Measurements from ENCODE around the gene SIGLEC11.
"Not testable (repeated sequence)": the region's sequence is repeated elsewhere in the genome, so short reads cannot be mapped to it uniquely, and the experiment has no call there.

SIGLEC11 gene, protein sequence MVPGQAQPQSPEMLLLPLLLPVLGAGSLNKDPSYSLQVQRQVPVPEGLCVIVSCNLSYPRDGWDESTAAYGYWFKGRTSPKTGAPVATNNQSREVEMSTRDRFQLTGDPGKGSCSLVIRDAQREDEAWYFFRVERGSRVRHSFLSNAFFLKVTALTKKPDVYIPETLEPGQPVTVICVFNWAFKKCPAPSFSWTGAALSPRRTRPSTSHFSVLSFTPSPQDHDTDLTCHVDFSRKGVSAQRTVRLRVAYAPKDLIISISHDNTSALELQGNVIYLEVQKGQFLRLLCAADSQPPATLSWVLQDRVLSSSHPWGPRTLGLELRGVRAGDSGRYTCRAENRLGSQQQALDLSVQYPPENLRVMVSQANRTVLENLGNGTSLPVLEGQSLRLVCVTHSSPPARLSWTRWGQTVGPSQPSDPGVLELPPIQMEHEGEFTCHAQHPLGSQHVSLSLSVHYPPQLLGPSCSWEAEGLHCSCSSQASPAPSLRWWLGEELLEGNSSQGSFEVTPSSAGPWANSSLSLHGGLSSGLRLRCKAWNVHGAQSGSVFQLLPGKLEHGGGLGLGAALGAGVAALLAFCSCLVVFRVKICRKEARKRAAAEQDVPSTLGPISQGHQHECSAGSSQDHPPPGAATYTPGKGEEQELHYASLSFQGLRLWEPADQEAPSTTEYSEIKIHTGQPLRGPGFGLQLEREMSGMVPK

DNA sequence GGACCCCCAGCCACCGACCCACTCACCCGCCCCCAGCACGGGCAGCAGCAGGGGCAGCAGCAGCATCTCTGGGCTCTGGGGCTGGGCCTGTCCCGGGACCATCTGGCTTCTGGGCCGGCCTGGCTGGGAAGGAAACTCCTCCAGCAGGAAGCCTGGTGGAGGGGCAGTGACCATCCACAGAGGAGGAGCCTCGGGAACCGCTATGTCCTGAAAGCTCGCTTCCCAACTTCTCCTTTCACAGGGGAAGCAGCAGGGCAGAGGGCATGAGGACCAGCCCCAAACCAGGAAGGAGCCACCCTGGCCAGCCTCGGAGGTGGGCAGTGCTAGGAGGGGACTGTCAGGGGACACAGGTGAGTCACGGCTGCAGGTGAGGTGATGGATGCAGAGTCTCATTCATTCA lies at the start of gene SIGLEC11:
Gene SIGLEC11, minus strand, starts transcription at position 193 of the 400 bp plus-strand sequence. Its CDS starts 91 bp downstream, at position 102.
- not testable (repeated sequence) for DNase-seq (ENCODE audit: low spot score)

DNA sequence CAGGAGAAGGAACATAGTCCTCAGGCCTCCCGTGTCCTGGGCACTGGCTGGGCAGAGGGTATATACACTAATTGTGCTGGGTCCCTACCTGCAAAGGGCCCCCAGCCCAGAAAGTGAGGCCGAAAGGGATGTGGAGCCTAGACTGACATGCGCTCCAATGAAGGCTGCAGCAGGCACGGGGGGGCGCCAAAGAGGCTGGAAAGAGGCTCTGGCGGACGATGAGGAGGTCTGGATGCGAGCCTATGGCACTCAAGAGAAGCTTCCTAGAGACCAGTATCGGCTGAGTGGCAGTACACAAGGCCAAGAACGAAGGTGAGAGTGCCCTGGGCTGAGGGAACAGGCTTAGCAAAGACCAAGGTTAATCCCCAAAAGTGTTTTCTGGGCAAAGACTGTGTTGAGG lies 47.6 kb upstream of the SIGLEC11 start:
- no peak for DNase-seq (ENCODE audit: low spot score)

DNA sequence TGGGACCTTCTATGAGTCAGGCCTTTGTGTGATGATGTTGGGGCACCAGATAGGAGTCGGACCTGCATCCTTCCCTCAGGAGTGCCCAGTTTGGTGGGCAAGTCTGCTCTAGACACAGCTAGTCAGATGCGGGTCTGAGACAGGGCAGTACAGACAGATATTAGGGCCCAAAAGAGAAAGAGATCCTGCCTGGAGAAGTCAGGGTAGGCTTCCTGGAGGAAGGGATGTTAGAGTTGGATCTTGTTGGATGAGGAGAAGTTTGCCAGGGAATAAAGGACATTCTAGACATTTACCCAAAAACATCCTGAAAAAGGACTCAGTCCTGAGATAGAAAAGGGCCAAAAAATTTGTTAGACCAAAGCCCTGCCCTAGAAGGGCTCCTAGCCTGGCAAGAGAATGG lies 47.0 kb upstream of the SIGLEC11 start:
- DNase-seq (ENCODE audit: low spot score), result no peak

DNA sequence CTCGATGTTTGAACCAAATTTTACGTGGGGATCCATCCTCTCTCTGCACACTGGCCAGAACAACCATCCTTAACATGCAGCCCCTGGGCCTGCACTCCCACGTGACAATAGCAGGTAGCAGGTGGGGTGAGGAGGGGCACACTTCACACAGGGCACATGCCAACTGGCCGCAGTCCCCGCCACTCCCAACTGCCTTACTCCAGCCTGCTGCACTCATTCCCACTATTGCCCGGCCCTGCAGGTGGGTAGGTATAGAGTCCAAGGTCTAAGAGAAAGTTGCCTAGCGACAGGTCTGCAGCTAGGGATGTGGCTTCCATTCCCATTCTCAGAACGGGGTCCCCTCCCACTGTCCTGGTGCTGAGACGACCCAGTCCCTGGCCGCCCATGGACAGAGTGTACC lies 46.2 kb upstream of the SIGLEC11 start:
- no peak for DNase-seq (ENCODE audit: low spot score)

DNA sequence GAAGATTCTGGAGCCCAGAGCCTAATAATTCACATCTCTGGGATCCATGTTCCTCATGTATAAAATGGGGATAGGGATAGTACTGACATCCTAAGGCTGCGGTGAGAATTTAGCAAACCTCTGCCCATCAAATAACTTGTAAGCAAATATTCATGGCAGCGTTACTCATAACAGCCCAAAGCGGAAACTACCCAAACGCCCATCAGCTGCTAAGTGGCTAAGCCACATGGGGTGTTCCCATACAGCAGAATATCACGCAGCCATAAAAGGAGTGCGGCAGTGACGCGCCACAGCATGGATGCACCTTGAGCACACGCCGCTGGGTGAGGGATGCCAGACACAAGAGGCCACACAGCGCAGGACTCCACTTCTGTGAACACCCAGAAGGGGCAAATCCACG lies 44.5 kb upstream of the SIGLEC11 start:
- DNase-seq (ENCODE audit: low spot score), result no peak

DNA sequence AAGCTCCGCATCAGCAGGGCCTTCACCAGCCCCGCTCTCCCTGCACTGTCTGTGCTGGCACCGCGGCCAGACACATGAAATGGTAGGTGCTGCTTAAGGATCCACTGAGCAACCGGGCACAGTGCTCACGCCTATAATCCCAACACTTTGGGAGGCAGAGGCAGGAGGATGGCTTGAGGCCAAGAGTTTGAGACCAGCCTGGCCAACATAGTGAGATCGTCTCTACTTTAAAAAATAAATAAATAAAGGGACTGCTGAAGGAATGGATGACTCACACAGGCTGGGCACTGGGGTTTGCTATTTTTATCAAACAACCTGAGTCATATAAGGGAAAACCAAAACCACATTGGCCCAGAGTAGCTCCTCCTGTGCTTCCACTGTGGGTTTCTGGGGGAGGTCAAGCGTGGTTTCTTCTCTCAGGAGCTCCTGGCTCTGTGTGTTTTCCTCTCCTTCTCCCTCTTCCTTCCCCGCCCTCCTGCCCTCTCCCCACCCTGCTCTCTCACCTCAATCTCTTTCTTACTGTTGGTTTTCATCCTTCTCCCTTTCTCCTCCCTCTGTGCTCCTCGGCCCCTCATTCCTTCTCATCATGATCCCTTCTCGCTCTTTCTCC lies 42.9 kb upstream of the SIGLEC11 start:
- no peak for DNase-seq (ENCODE audit: low spot score)

DNA sequence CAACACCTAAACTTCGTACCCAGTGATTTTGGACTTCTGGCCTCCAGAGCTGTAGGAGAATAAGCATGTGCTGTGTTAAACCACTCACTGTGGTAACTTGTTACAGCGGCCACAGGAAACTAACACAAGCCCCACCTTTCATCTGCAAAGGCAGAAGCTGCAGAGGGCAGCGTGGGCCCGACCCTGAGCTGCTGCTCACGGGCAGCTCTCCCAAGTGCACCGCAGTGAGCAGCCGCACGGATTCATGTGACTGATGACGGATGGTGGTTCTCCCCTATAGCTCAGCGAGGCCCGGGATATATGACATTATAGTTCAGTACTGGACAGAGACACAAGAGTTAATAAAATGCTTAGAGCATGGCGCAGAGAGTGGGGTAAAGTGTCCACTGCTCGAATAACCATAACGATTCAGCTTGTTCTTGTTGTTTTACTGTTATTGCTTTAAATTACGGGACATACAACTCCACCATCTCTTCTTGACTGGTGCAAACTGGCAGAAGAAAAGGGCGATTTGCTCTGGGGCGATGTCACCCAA lies 42.3 kb upstream of the SIGLEC11 start:
- no peak for DNase-seq (ENCODE audit: low spot score)

DNA sequence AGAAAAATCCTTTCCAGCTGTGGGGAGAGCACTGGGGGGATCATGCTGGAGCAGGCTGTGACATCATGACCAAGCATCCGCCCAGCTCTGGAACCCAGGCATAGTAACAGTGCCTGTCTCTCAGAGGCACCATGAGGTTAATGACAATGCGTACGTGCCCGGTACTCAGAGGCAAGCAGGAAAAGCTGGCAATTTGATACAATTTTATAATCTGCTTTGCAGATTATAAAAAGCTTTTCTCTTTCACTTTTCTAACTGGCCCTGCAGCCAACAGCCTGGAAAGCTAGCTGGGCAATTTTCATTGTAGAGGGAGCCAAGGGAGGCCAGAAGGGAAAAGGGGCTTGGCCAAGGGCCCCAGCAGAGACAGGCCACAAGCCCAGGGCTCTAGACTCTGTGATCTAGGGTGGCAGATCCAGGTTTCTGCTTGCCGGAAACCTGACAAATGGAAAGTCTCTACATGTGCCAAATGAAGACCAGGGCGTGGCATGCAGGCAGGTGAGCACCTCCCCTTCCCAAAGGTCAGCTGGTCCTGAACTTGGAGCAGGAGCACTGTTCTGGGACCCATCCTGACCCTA lies 41.5 kb upstream of the SIGLEC11 start:
- DNase-seq (ENCODE audit: low spot score), result no peak

DNA sequence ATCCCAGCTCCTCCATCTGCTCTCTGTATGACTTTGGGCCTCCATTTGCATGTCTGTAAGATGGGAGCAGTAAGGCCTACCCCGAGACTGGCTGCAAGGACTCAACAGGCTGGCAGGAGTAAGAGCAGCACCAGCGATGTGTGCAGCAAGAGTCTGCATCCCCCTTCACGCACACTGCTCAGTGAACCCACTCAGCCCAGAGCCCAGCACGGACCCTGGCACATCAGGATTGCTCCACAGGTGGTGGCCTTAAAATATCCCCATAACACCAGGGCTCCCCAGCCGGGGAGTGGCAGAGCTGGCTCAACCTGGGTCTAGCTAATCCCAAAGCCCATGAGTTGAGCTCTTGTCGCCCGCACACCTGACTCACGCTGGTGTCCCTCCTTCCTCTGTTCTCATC lies 40.8 kb upstream of the SIGLEC11 start:
- DNase-seq (ENCODE audit: low spot score), result no peak

DNA sequence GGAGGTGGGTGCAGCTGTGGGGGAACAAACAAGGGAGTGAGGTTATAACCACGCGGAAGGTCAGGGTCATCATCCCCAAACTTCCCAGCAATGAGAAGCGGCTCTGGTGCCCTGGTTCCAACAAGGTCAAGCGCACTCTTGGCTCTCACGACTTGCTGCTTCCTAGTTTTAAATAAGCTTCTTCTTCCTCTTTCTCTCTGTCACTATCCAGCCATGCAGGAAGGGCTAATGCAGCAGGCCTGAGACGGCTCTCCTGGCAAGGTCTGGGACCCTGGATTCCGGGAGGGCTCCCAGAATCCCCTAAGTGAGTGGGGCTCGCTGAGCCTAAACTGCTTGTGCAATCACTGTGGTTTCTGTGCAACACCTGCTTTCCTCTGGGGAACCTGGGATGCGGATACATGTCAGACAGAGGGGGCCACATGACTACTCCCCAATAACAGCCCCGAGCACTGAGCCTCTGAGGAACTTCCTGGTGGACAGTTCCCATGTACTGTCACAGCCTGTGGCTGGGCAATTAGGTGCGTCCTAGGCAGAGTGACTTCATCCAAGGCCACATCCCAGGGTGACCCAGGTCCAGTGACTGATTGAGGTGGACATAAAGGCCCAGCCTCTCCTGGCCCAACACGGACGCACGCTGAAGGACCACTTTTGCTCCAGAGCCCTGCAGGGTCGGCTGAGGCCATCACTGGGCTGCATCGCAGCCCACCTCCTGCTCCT lies 40.0 kb upstream of the SIGLEC11 start:
- no peak for DNase-seq (ENCODE audit: low spot score)

DNA sequence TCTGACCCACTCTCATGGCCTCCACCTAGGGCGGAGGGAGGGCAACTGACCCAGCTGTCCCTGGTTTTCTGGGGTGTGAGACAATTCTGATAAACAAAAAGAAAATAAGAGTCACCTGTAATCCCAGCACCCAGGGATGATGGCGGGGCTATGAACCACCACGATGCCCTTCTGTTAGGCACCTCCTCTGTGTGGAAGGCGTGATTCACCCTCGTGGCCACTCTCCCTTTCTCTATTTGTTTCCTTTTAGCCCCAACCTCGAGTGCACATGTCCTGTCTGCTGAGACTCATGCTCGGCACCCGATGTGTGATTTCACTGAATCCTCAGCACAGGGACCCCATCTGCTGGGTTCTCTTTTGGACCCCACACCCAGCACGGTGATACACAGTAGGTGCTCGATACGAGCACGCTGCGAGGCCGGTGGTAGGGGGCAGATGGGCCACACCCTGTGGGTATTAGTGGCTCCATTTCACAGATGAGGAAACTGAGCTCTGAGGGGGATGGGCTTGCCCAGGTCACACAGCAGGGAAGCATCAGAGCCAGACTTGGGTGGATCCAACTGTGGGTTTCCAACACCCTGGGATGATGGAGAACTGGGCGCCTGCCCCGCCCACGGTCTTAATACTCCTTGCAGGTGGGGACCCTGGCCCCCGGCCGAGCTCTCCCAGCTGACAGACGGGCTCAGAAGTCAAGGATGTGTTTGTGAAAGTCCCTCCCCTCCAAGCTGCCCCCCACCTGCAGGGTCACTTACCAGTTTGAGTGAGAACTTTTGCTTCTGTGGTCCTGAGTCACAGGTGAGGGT lies 39.3 kb upstream of the SIGLEC11 start:
- DNase-seq (ENCODE audit: low spot score), result no peak

DNA sequence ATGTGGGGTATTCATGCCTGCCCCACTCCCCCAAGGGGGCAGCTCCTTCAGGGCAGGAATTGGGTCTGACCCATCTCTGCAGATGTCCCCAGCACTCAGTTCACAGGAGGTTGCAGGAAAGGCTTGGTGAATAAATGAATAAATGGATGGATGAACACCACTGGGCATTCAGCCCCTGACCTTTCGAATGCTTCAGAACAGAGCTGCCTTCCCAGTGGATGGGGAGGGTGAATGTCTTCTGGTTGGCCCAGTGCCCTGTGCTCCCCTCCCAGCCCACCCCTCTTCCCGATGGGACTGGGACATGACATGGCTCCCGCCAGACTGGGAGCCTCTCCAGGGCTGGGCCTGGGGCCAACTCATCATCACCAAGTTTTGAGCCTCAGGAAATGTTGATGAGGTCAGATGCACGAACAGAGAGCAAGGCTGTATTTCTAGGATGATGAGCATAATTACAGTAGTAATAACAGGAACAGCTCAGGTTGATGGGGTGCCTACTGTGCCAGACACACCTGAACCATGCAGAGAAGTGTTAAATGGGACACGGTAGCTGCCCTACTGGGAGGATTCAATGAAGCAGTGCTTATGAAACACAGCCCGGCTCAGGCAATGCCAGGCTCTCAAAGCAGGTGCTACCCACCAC lies 38.5 kb upstream of the SIGLEC11 start:
- no peak for DNase-seq (ENCODE audit: low spot score)

DNA sequence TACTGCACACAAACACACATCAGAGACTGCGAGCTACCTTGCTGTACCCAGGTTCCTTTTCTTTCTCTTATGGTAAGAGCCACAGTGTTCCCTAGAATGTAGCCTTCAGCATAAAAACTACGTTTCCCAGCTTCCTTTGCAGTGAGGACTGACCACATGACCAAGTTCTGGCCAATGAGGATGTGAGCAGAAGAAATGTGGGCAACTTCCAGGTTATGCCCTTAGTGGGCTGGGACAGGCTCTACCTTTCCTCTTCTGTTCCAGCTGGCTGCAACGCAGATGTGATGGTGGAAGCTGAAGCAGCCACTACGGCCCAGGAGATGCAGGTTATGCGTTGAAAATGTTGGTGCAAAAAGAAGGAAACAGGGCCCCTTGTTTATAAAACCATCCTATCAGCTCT lies 36.7 kb upstream of the SIGLEC11 start:
- DNase-seq (ENCODE audit: low spot score), result no peak

DNA sequence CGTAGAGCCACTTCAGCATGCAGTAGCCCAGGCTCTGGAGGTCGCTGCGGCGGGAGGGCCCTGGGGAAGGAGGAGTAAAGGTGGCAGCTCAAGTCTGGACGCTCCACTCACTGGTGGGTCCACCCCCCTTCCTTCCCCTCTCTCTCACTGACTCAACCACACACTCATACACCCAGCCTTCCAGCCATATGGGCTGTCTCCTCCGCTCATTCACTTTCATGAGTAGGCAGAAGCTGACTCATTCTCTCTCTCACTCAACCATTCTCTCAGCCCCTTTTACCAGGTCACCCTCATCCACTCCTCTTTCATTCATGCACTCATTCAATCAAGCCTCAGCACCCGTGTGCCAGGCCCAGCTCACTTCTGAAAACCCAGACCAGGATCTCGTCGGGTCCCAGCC lies 27.5 kb upstream of the SIGLEC11 start:
- DNase-seq (ENCODE audit: low spot score), result peak; percentile 47

DNA sequence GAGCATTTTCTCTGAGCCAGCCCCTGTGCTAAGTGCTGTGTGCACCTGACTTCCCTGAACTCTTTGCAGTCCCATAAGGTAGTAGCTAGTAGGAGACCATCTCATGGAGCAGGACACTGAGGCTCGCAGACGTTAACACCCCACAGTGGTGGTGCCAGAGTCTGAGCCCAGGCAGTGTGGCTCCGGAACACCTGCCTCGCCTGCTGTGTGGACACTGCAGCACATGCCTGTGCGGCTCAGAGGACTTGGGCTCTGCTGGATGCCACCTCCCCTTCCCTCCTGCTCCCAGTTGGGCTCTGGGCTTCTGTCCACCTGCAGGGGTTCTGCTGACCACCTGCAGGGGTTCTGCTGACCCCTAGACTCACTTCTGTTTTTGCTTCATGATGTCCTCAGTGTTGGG lies 27.0 kb upstream of the SIGLEC11 start:
- no peak for DNase-seq (ENCODE audit: low spot score)

DNA sequence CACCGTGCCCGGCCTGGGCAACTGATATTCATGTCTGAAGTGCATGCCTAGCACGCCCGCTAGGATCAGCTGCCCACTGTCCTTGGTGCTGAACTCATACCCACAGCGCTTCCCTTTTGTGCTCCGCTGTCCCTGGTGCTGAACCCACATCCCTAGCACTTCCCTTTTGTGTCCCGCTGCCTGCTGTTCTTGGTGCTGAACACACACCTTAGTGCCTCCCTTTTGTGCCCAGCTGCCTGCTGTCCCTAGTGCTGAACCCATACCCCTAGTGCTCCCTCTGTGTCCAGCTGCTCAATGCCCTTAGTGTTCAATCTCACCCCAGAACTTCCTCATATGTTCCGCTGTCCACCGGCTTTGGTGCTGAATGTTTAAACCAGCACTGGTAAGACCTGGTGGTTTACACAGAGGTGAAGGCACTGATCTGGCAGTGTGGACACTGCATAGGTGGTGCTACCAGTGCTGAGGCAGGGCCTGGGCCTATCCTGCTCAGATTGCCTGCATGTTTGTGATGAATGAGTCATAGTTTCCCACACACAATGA lies 26.3 kb upstream of the SIGLEC11 start:
- DNase-seq (ENCODE audit: low spot score), result peak; percentile 60

DNA sequence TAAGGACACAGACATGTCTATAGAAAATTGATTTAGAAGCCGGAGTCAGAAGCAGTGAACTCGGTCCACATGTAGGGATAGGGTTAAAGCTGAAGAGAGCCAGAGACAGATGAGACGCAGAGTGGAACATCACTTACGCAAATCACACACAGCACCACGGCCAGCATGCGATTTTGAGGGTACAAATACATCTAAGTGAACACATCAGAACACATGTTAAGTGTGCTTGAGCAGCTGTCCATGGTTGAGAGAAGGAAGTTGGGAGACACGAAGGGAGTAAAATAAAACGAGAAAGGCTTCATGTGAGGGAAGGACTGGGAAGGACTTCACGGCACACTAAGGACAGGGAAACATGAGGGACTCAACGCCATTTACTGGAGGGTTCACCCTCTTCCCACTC lies 25.4 kb upstream of the SIGLEC11 start:
- DNase-seq (ENCODE audit: low spot score), result no peak

DNA sequence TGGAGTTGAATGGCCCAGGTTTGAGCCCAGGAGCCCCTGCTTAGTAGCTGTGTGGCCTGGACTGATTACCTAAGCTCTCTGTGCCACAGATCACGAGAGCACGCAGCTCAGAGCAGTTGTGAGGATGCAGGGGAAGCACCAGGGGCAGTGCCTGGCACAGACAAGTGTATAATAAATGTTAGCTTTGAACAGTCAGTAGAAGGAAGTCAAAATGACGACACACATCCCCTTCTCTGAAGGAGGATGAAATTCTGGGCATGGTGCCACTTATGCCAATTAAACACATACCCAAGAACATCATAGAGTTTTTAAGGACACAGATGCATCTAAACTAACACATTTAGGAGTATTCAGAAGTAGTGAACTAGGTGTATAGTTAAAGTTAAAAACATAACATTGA lies 24.9 kb upstream of the SIGLEC11 start:
- DNase-seq (ENCODE audit: low spot score), result no peak

DNA sequence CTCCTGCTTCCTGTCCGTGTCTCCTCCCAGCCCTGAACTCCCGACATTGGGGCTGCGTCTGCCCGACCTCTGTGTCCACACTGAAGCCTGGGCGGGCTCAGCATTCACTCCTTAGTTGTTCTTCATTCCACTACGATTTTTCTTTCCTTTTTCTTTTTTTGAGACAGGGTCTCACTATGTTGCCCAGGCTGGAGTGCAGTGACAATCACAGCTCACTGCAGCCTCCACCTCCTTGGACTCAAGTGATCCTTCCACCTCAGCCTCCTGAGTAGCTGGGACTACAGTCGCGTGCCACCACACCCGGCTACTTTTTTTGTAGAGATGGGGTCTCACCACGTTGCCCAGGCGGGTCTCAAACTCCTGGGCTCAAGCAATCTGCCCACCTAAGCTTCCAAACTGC lies 23.5 kb upstream of the SIGLEC11 start:
- no peak for DNase-seq (ENCODE audit: low spot score)

DNA sequence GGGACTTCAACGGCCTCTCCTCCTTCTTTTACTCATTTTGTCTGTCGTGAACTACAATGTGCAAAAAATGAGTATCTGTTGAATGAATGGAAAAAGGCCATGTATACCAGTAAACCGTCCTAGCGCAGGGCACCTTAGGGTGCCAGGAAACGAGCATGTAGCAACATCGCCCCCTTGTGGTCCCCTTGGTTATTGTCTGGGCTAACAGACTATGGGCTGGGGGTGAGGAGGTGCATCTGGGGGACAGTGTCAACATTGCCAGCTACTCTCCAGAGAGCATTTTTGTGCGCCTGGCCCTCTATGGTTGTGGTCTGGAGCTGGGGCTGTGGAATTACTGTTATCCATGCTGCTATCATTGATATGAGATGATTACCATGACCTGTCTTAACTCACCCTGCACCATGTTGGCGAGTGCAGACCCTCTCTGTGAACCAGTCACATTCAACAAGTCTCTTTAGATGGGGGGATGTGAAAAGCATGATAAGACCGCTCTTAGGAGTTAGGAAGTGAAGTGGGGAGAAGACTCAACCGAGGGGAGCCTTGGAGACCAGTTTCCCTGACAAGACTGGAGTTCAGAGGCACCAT lies 22.8 kb upstream of the SIGLEC11 start:
- no peak for DNase-seq (ENCODE audit: low spot score)

Data from putamen (tissue), 1 donor.